Measurements from ENCODE around the gene NPPC.
A peak's percentile ranks its signal among the peaks of the same experiment; 100 is the strongest.

The NPPC gene

GRCh38 chr2:231926180-231926741 lies at the start of gene NPPC (continued):
- no peak for TF ChIP-seq ZNF174 (tag by site-specific recombination; IDR thresholded peaks at IDR 0.05)
- TF ChIP-seq CTCF (tag by site-specific recombination; IDR thresholded peaks at IDR 0.05), result peak; percentile 99
- TF ChIP-seq ZNF654 (tag by site-specific recombination; IDR thresholded peaks at IDR 0.05; ENCODE audit: low read depth), result 0 out of 2 replicates have a peak, but pooled peaks have one; percentile 17
- TF ChIP-seq MZF1 (tag by site-specific recombination; IDR thresholded peaks at IDR 0.05; ENCODE audit: borderline replicate concordance), result no peak
- TF ChIP-seq ZNF701 (tag by site-specific recombination; IDR thresholded peaks at IDR 0.05), result no peak
- TF ChIP-seq SALL2 (tag by site-specific recombination; IDR thresholded peaks at IDR 0.05; ENCODE audit: borderline replicate concordance), result no peak
- TF ChIP-seq ZNF596 (tag by site-specific recombination; IDR thresholded peaks at IDR 0.05), result no peak
- TF ChIP-seq ZNF510 (tag by site-specific recombination; IDR thresholded peaks at IDR 0.05; ENCODE audit: insufficient replicate concordance), result no peak
- no peak for TF ChIP-seq ZNF2 (tag by site-specific recombination; IDR thresholded peaks at IDR 0.05)
- TF ChIP-seq ZFP69B (tag by site-specific recombination; IDR thresholded peaks at IDR 0.05), result no peak
- no peak for TF ChIP-seq ZFP3 (tag by site-specific recombination; IDR thresholded peaks at IDR 0.05; ENCODE audit: low read depth)
- TF ChIP-seq ZBTB20 (tag by site-specific recombination; IDR thresholded peaks at IDR 0.05), result peak; percentile 74
- no peak for TF ChIP-seq ZBTB21 (tag by site-specific recombination; IDR thresholded peaks at IDR 0.05)
- no peak for TF ChIP-seq ZSCAN4 (tag by site-specific recombination; IDR thresholded peaks at IDR 0.05)

GRCh38 chr2:231975001-231975400 lies 48.8 kb upstream of the NPPC start:
- no peaks in the 10 kb centered on the region; a peak in 1 of 3 replicates for H3K36me3 ChIP-seq (ENCODE audit: control insufficient read depth in 2 of 2, insufficient read depth in 1 of 2, low read length in 2 of 2)
- ChIA-PET CTCF (interaction anchor here (0.6 to 1.2 kb wide), 5 partner anchors 18 to 470 kb away, joined by 3 to 4 read pairs (median 3); no protein-coding TSS in a partner anchor), POLR2A (no interaction called here)
- no peaks in the 10 kb centered on the region for H3K9me3 ChIP-seq (ENCODE audit: control insufficient read depth, insufficient read depth, low read depth, low read length)
- no peaks in the 10 kb centered on the region for H3K4me1 ChIP-seq (ENCODE audit: control insufficient read depth, insufficient read depth, low read length)
- no peak overlapping the region for H3K27ac ChIP-seq (ENCODE audit: extremely low read depth, low read depth, low read length)
- no peak overlapping the region for H3K4me3 ChIP-seq (ENCODE audit: low read depth, low read length)
- TF ChIP-seq SCRT2 (tag by site-specific recombination; IDR thresholded peaks at IDR 0.05) (no peak), AEBP2 (tag by site-specific recombination; IDR thresholded peaks at IDR 0.05; ENCODE audit: borderline replicate concordance) (no peak), ZNF223 (tag by site-specific recombination; IDR thresholded peaks at IDR 0.05) (no peak), ZNF654 (tag by site-specific recombination; IDR thresholded peaks at IDR 0.05; ENCODE audit: low read depth) (no peak), ZNF362 (tag by site-specific recombination; IDR thresholded peaks at IDR 0.05) (no peak), MYNN (tag by site-specific recombination; IDR thresholded peaks at IDR 0.05; ENCODE audit: borderline replicate concordance) (no peak), ZNF626 (tag by site-specific recombination; IDR thresholded peaks at IDR 0.05) (no peak), ZBTB7A (tag by site-specific recombination; IDR thresholded peaks at IDR 0.05; ENCODE audit: low read depth) (no peak), MEIS1 (CRISPR knock-in tag; IDR thresholded peaks at IDR 0.05; ENCODE audit: borderline replicate concordance) (no peak), ZNF394 (tag by site-specific recombination; IDR thresholded peaks at IDR 0.05; ENCODE audit: borderline replicate concordance) (no peak), ZNF658 (tag by site-specific recombination; IDR thresholded peaks at IDR 0.05) (no peak), ZSCAN5A (tag by site-specific recombination; IDR thresholded peaks at IDR 0.05) (no peak), TSHZ1 (tag by site-specific recombination; IDR thresholded peaks at IDR 0.05; ENCODE audit: borderline replicate concordance) (no peak), ZNF16 (tag by site-specific recombination; IDR thresholded peaks at IDR 0.05; ENCODE audit: low read depth) (no peak)

Measured in HEK293 (cell line).